ENCODE measurements around the gene RANBP9. TPM values are rescaled to one million over a fixed set of nuclear protein-coding genes. Genes with fewer than 3 reads are reported as not detected.

The RANBP9 gene
- polyA plus RNA-seq, 4 donors = 41.9 to 50.4 (median 47.3) TPM

- DNase-seq (ENCODE audit: low read depth in 4 of 4, low spot score in 3 of 4) = no peak
Measured at GRCh38 chr6:13679996-13680395, 31.6 kb downstream of the RANBP9 start.

GRCh38 chr6:13678255-13678983 lies 33.2 kb downstream of the RANBP9 start:
- no peak for DNase-seq (ENCODE audit: low read depth in 4 of 4, low spot score in 3 of 4)

DNA sequence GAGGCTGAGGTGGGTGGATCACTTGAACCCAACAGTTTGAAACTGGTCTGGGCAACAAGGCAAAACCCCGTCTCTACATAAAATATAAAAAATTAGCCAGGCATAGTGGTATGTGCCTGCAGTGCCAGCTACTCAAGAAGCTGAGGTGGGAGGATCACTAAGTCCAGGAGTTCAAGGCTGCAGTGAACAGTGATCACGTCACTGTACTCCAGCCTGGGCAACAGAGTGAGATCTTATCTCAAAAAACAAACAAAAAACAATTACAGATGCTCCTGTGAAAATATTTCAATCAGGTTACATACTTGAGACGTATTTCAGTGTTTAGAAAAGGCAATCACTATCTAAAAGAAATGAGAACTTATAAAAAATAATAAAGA lies 33.8 kb downstream of the RANBP9 start:
- DNase-seq (ENCODE audit: low read depth in 4 of 4, low spot score in 3 of 4) = no peak

GRCh38 chr6:13676551-13677156 lies 35.0 kb downstream of the RANBP9 start:
- DNase-seq (ENCODE audit: low read depth in 4 of 4, low spot score in 3 of 4) = no peak

GRCh38 chr6:13674533-13675190 lies 37.0 kb downstream of the RANBP9 start:
- no peak for DNase-seq (ENCODE audit: low read depth in 4 of 4, low spot score in 3 of 4)

- DNase-seq (ENCODE audit: low read depth in 4 of 4, low spot score in 3 of 4) = no peak
Measured at GRCh38 chr6:13673825-13674444, 37.7 kb downstream of the RANBP9 start.

GRCh38 chr6:13673368-13673767 lies 38.3 kb downstream of the RANBP9 start:
- no peak for DNase-seq (ENCODE audit: low read depth in 4 of 4, low spot score in 3 of 4)

GRCh38 chr6:13672904-13673303 lies 38.7 kb downstream of the RANBP9 start:
- DNase-seq (ENCODE audit: low read depth in 4 of 4, low spot score in 3 of 4) = no peak

DNA sequence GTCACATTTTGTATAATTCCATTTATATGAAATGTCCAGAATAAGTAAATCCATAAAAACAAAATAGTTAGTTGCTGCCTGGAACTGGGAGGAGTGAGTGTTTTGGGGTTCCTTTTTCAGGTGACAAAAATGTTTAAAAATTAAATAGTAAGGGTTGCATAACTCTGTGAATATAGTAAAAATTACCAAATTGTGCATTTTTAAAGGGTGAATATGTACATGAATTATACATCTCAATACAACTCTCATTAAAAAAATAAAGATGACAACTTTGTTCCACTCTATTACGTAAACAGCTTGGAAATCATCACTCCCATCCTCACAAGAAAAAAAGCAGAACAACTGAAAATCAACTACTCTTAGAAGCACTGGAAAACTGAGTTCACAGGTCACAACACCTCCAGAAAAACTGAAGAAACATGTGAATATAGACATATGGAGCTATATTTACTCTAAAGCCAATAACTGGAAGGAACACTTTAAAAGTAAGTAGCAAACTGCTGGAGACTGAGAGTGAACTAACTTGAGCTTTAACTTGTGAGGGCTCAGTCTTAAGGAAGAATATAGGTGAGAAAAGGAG lies 40.0 kb downstream of the RANBP9 start:
- DNase-seq (ENCODE audit: low read depth in 4 of 4, low spot score in 3 of 4) = no peak

- DNase-seq (ENCODE audit: low read depth in 4 of 4, low spot score in 3 of 4) = no peak
Measured at GRCh38 chr6:13669476-13669875, 42.2 kb downstream of the RANBP9 start.

- no peak for DNase-seq (ENCODE audit: low read depth in 4 of 4, low spot score in 3 of 4)
Measured at GRCh38 chr6:13668291-13668928, 43.2 kb downstream of the RANBP9 start.

GRCh38 chr6:13667655-13668054 lies 44.0 kb downstream of the RANBP9 start:
- no peak for DNase-seq (ENCODE audit: low read depth in 4 of 4, low spot score in 3 of 4)

DNA sequence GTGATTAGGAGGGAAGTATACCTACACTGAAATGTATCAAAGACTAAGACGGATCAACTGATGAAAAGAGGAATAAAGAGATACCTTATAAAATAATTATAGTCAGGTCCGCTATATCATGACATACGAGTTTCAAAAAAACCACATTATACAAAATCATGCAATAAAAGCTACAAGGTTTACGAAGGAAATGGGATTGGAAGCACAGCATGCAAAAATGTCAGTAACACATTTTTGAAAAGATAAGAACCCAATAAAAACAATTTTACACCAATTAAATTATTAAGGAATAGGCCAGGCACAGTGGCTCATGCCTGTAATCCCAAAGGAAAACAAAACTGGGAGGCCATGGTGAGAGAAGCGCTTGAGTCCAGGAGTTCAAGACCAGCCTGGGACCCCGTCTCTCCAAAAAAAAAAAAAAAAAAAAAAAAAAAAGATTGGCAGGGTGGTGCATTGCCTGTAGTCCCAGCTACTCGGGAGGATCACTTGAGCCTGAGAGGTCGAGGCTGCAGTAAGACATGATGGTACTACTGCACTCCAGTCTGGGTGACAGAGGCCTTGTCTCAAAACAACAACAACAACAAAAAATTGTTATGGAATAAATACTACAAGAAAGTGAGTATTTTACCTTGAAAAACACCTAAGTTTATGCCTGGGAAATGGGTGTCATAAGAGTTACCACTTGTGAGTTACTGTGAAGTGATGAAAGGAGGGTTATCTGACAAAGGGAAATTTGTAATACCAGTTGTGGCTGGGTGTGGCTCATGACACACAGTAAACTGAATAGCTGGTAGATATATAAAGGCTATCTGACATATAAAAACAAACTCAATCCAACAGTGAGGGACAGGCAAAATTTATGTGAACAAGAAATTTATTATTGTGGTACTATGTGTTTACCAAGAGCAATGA lies 45.2 kb downstream of the RANBP9 start:
- DNase-seq (ENCODE audit: low read depth in 4 of 4, low spot score in 3 of 4) = no peak

- no peak for DNase-seq (ENCODE audit: low read depth in 4 of 4, low spot score in 3 of 4)
Measured at GRCh38 chr6:13664703-13665352, 46.8 kb downstream of the RANBP9 start.

GRCh38 chr6:13663986-13664385 lies 47.6 kb downstream of the RANBP9 start:
- DNase-seq (ENCODE audit: low read depth in 4 of 4, low spot score in 3 of 4) = no peak

DNA sequence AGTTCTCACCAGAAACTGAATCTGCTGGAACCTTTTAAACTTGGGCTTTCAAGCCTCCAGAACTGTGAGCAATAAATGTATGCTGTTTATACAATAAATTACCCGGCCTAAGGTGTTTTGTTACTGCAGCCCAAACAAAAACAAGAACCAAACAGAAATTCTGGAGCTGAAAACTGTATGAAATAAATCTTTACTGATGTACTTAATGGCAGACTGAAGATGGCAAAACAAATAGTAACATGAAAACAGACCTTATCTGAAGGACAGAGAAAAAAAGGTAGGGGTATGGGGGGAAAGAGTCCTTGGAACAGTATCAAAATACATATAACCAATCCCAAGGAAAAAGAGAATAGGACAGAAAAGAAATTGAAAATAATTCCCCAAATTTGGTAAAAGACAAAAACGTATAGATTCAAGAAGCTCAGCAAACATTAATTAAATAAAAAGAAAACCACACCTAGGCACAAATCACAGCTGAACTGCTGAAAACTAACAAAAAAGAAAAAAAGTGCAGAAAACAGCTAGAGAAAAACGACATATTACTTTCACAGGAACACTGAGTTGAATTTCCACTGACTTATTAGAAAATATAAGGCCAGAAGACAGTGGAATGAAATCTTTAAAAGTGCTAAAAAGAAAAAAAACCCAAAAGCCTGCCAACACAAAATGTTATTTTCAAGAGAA lies 48.8 kb downstream of the RANBP9 start:
- no peak for DNase-seq (ENCODE audit: low read depth in 4 of 4, low spot score in 3 of 4)

DNA sequence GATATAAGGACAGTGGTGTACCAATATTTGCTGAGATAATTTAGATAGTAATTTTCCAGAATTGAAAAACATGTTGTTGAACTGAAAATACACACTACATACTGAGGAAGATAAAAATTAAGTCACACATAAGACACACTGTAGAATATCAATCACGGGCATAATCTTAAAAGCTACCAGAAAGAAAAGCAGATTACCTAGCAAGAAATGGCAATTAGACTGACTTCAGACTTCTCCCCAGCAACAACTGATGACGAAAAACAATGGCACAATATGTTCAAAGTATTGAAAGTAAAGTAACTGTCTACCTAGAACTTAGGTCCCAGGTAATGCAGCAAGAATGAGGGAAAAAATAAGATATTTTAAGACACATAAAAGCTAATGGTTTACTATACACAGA lies 50.0 kb downstream of the RANBP9 start:
- no peak for DNase-seq (ENCODE audit: low read depth in 4 of 4, low spot score in 3 of 4)

DNA sequence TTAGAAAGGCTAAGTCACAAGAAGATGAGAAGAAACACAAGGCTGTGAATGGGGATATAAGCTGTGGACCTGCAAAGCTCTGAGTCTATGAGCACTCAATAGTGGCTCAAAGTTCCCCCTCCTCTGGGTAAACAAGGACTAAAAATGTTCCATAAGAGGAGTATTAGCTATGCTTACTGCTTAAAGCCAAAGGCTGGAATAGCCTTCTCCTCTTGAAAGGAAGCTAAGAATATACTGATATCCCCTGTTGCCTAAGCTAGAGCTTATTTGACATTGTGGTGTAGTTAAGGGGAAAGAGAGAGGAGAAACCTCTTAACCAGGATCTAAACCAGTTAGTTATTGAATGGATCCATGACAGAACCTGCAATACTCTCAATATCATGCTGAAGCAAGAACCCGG lies 50.7 kb downstream of the RANBP9 start:
- no peak for DNase-seq (ENCODE audit: low read depth in 4 of 4, low spot score in 3 of 4)

- no peak for DNase-seq (ENCODE audit: low read depth in 4 of 4, low spot score in 3 of 4)
Measured at GRCh38 chr6:13660273-13660672, 51.4 kb downstream of the RANBP9 start.

All from left renal pelvis (tissue), 4 donors.